Neuronal stem cell (in vitro differentiated cells): Measurements from ENCODE around the gene ARHGAP5. TPM values are rescaled to one million over a fixed set of nuclear protein-coding genes. Genes with fewer than 3 reads are reported as not detected.

Experiments used
- DNase-seq: peaks from one replicate; pipeline ENCODE4 v3.0.0-alpha.2; 2013; ENCODE audit warnings: low spot score
- H2AFZ ChIP-seq: one replicate; pipeline ENCODE4 v1.6.1; 2013; ENCODE audit warnings: mild to moderate bottlenecking, low read length, inconsistent platforms
- H2AK5ac ChIP-seq: 2 replicates; pipeline ENCODE4 v1.6.1; 2013; ENCODE audit warnings: low read depth, mild to moderate bottlenecking, inconsistent platforms, low read length, moderate library complexity, mixed read lengths
- H2BK120ac ChIP-seq: 2 replicates; pipeline ENCODE4 v1.6.1; 2013; ENCODE audit warnings: low read depth, mild to moderate bottlenecking, inconsistent platforms, low read length, moderate library complexity, mixed read lengths
- H2BK12ac ChIP-seq: one replicate; pipeline ENCODE4 v1.6.1; 2013; ENCODE audit warnings: low read length, inconsistent platforms
- H2BK15ac ChIP-seq: 2 replicates; pipeline ENCODE4 v1.6.1; 2013; ENCODE audit warnings: mild to moderate bottlenecking, low read length, inconsistent platforms, mixed read lengths
- H2BK5ac ChIP-seq: one replicate; pipeline ENCODE4 v1.6.1; 2013; ENCODE audit warnings: inconsistent platforms, mild to moderate bottlenecking, low read length, moderate library complexity
- H3K14ac ChIP-seq: one replicate; pipeline ENCODE4 v1.6.1; 2013; ENCODE audit warnings: low read length, inconsistent platforms
- H3K18ac ChIP-seq: 2 replicates; pipeline ENCODE4 v1.6.1; 2013; ENCODE audit warnings: low read length, inconsistent platforms
- H3K23ac ChIP-seq: 2 replicates; pipeline ENCODE4 v1.6.1; 2013; ENCODE audit warnings: low read depth, mild to moderate bottlenecking, mixed read lengths, low read length, inconsistent platforms; ENCODE audit not compliant: poor library complexity
- H3K27ac ChIP-seq: replicated peaks from 3 replicates; pipeline ENCODE4 v1.5.1; 2013; ENCODE audit warnings: low read length, inconsistent platforms
- H3K27me3 ChIP-seq, 3 experiments: 2 replicates each; pipeline ENCODE4 v1.6.1; 2013; ENCODE audit warnings: low read length in 3 of 3, mild to moderate bottlenecking in 2 of 3, inconsistent platforms in 1 of 3, low read depth in 1 of 3, mixed read lengths in 1 of 3, moderate library complexity in 1 of 3; ENCODE audit not compliant: control insufficient read depth in 3 of 3, insufficient read depth in 3 of 3
- H3K36me3 ChIP-seq, 2 donors: replicated peaks in 1 of 2; 2 replicates each; pipeline ENCODE4 v1.6.1; 2013; ENCODE audit warnings: low read length in 2 of 2; ENCODE audit not compliant: control insufficient read depth in 2 of 2, insufficient read depth in 2 of 2
- H3K4ac ChIP-seq: 2 replicates; pipeline ENCODE4 v1.6.1; 2013; ENCODE audit warnings: inconsistent platforms, mild to moderate bottlenecking, low read length, moderate library complexity
- H3K4me1 ChIP-seq, 2 donors: 1 replicate in 1 of 2; 2 replicates in 1 of 2; pipeline ENCODE4 v1.6.1; 2013; ENCODE audit warnings: low read length in 2 of 2, low read depth in 1 of 2; ENCODE audit not compliant: control insufficient read depth in 2 of 2, insufficient read depth in 1 of 2
- H3K4me2 ChIP-seq: one replicate; pipeline ENCODE4 v1.6.1; 2013; ENCODE audit warnings: mild to moderate bottlenecking, low read length, inconsistent platforms; ENCODE audit not compliant: insufficient read depth, poor library complexity, severe bottlenecking
- H3K4me3 ChIP-seq, 2 donors: 2 replicates each; pipeline ENCODE4 v1.5.1; 2013; ENCODE audit warnings: low read length in 2 of 2, mild to moderate bottlenecking in 2 of 2, inconsistent platforms in 1 of 2, moderate library complexity in 1 of 2
- H3K79me1 ChIP-seq: one replicate; pipeline ENCODE4 v1.6.1; 2013; ENCODE audit warnings: low read depth, mild to moderate bottlenecking, inconsistent platforms, low read length, moderate library complexity
- H3K9ac ChIP-seq: one replicate; pipeline ENCODE4 v1.6.1; 2013; ENCODE audit warnings: mild to moderate bottlenecking, low read depth, low read length, inconsistent platforms; ENCODE audit not compliant: poor library complexity
- H3K9me3 ChIP-seq, 2 donors: replicated peaks in 1 of 2; 2 replicates each; pipeline versions ENCODE3 to v1.6.1; 2013; ENCODE audit warnings: low read length in 2 of 2, mild to moderate bottlenecking in 2 of 2, inconsistent platforms in 1 of 2, low read depth in 1 of 2, mixed read lengths in 1 of 2, moderate library complexity in 1 of 2; ENCODE audit not compliant: control insufficient read depth in 2 of 2, insufficient read depth in 1 of 2
- H4K8ac ChIP-seq: one replicate; pipeline ENCODE4 v1.6.1; 2013; ENCODE audit warnings: low read depth, mild to moderate bottlenecking, inconsistent platforms, low read length, moderate library complexity
- H4K91ac ChIP-seq: one replicate; pipeline ENCODE4 v1.6.1; 2013; ENCODE audit warnings: low read length, low read depth, mild to moderate bottlenecking, inconsistent platforms; ENCODE audit not compliant: poor library complexity
- WGBS, 2 donors: extraction: QIAGEN DNeasy Blood & Tissue Kit; methylation state at CpG; one replicate each; pipeline ENCODE4 v1.1.7; 2013; ENCODE audit warnings: missing lambda C conversion rate in 2 of 2, mixed read lengths in 1 of 2; ENCODE audit not compliant: insufficient read length in 2 of 2, insufficient replicate concordance in 1 of 2; ENCODE audit errors: extremely low coverage in 2 of 2; 5-methylcytosine and 5-hydroxymethylcytosine counted together
- polyA plus RNA-seq, 2 experiments: library from polyadenylated mRNA; stranded (reverse); fragments of 200-250 nt; gene quantifications; one replicate each; pipeline ENCODE4 v1.2.3, GENCODE V29; 2013

The ARHGAP5 gene
- 49.9 TPM for polyA plus RNA-seq (2013, experiment 1 of 2)
- polyA plus RNA-seq (2013, experiment 2 of 2): 53.6 TPM

GRCh38 chr14:32077081-32078022, at the start of gene ARHGAP5:
Gene ARHGAP5, plus strand, starts transcription at chr14:32077304. Its CDS starts 13,366 bp downstream, at chr14:32090670.
- H3K9ac ChIP-seq: peak within 1 kb of the TSS; percentile 98
- H3K4me3 ChIP-seq: peak within 1 kb of the TSS; percentile 97 to 100
- no CpG with 5 or more reads among the region's 98 CpGs for WGBS, 2 donors

GRCh38 chr14:32028599-32028998, 48.5 kb upstream of the ARHGAP5 start:
- Histone ChIP-seq H2AFZ (no peak overlapping the region), H2BK120ac (no peak overlapping the region), H3K27ac (no peak overlapping the region), H3K23ac (no peak overlapping the region), H2BK12ac (no peak overlapping the region), H3K27me3 (no peaks in the 10 kb centered on the region), H3K4me3 (no peak overlapping the region), H4K91ac (no peak overlapping the region), H3K18ac (peak overlapping the region; percentile 45), H2BK5ac (no peak overlapping the region), H3K14ac (no peak overlapping the region), H3K4me2 (no peak overlapping the region), H3K79me1 (no peaks in the 10 kb centered on the region), H4K8ac (no peak overlapping the region), H3K9me3 (no peaks in the 10 kb centered on the region), H3K9ac (no peak overlapping the region), H2BK15ac (no peak overlapping the region), H2AK5ac (no peak overlapping the region), H3K4ac (no peak overlapping the region), H3K4me1 (peaks cover 0 to 3% of the 10 kb centered on the region in 2 donors), H3K36me3 (no peaks in the 10 kb centered on the region)
- WGBS, 2 donors: no CpG with 5 or more reads among the region's 2 CpGs
- DNase-seq: no peak

More at GRCh38 chr14:32077081-32078022, at the start of gene ARHGAP5:
- H3K23ac ChIP-seq: peak within 1 kb of the TSS; percentile 75
- peak within 1 kb of the TSS; percentile 44 for H3K4ac ChIP-seq
- H3K36me3 ChIP-seq: no peaks in the 10 kb centered on the region
- H2BK12ac ChIP-seq: peak within 1 kb of the TSS; percentile 77
- H3K9me3 ChIP-seq: no peaks in the 10 kb centered on the region
- peak within 1 kb of the TSS; percentile 99 for H2AFZ ChIP-seq
- H3K4me2 ChIP-seq: peak within 1 kb of the TSS; percentile 68
- H3K79me1 ChIP-seq: peaks cover 4% of the 10 kb centered on the region
- DNase-seq: peak; percentile 67
- H4K8ac ChIP-seq: no peak within 1 kb of the TSS
- peak within 1 kb of the TSS; percentile 99 for H3K27ac ChIP-seq
- peak within 1 kb of the TSS; percentile 96 for H2BK5ac ChIP-seq
- H2AK5ac ChIP-seq: peak within 1 kb of the TSS; percentile 99
- H3K4me1 ChIP-seq: peaks cover 3 to 6% of the 10 kb centered on the region in 2 donors
- H4K91ac ChIP-seq: no peak within 1 kb of the TSS
- peak within 1 kb of the TSS; percentile 96 for H2BK15ac ChIP-seq
- peak within 1 kb of the TSS; percentile 99 for H3K18ac ChIP-seq
- H3K14ac ChIP-seq: peak within 1 kb of the TSS; percentile 56
- peaks cover 0 to 13% (median 0%) of the 10 kb centered on the region in 3 experiments for H3K27me3 ChIP-seq
- peak within 1 kb of the TSS; percentile 50 for H2BK120ac ChIP-seq

GRCh38 chr14:32033543-32033942, 43.6 kb upstream of the ARHGAP5 start:
- Histone ChIP-seq H3K9ac (no peak overlapping the region), H3K9me3 (no peaks in the 10 kb centered on the region), H2AFZ (no peak overlapping the region), H3K27ac (no peak overlapping the region), H3K4ac (no peak overlapping the region), H3K4me1 (no peaks in the 10 kb centered on the region), H3K4me2 (no peak overlapping the region), H3K14ac (no peak overlapping the region), H2BK15ac (no peak overlapping the region), H3K27me3 (peaks cover 0 to 2% (median 0%) of the 10 kb centered on the region in 3 experiments), H2BK12ac (no peak overlapping the region), H3K79me1 (no peaks in the 10 kb centered on the region), H4K91ac (no peak overlapping the region), H3K18ac (no peak overlapping the region), H3K4me3 (no peak overlapping the region), H4K8ac (no peak overlapping the region), H2BK5ac (no peak overlapping the region), H3K36me3 (no peaks in the 10 kb centered on the region), H3K23ac (no peak overlapping the region), H2BK120ac (no peak overlapping the region), H2AK5ac (no peak overlapping the region)
- WGBS, 2 donors: no CpG with 5 or more reads among the region's 2 CpGs
- no peak for DNase-seq

GRCh38 chr14:32038876-32039275, 38.2 kb upstream of the ARHGAP5 start:
- H3K18ac ChIP-seq: no peak overlapping the region
- no peak overlapping the region for H3K9ac ChIP-seq
- no peak overlapping the region for H2BK120ac ChIP-seq
- H3K4me3 ChIP-seq: no peak overlapping the region
- H3K23ac ChIP-seq: no peak overlapping the region
- H2BK5ac ChIP-seq: no peak overlapping the region
- WGBS, 2 donors: no CpG with 5 or more reads among the region's 1 CpG
- no peak overlapping the region for H3K27ac ChIP-seq
- no peaks in the 10 kb centered on the region for H3K36me3 ChIP-seq
- H2BK12ac ChIP-seq: no peak overlapping the region
- peaks cover 0 to 2% (median 0%) of the 10 kb centered on the region in 3 experiments for H3K27me3 ChIP-seq
- no peak for DNase-seq
- H3K4me2 ChIP-seq: no peak overlapping the region
- no peak overlapping the region for H4K8ac ChIP-seq
- H3K4me1 ChIP-seq: peaks cover 0 to 5% of the 10 kb centered on the region in 2 donors
- H2AK5ac ChIP-seq: no peak overlapping the region
- no peak overlapping the region for H3K14ac ChIP-seq
- no peak overlapping the region for H2BK15ac ChIP-seq
- no peak overlapping the region for H4K91ac ChIP-seq
- peaks cover 0 to 2% of the 10 kb centered on the region in 2 donors for H3K9me3 ChIP-seq
- no peaks in the 10 kb centered on the region for H3K79me1 ChIP-seq
- H2AFZ ChIP-seq: no peak overlapping the region
- H3K4ac ChIP-seq: no peak overlapping the region
